ENCODE measurements around the gene FNIP2.
A peak's percentile ranks its signal among the peaks of the same experiment; 100 is the strongest.
"Not testable (repeated sequence)": the region's sequence is repeated elsewhere in the genome, so short reads cannot be mapped to it uniquely, and the experiment has no call there.

The FNIP2 gene

GRCh38 chr4:158929939-158930638 is 161.3 kb downstream of the FNIP2 start:
- no peak for DNase-seq

DNA sequence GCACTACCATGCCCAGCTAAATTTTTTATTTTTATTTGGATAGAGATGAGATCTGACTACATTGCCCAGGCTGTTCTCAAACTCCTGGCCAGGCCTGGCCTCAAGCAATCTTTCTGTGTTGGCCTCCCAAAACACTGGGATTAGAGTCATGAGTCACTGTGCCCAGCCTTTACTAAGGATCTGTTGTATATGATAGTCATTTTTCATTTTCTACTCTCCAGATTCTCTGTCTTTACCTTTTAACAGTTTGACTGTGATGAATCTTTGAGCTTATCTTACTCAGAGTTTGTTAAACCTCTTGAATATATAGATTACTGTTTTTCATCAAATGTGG is 161.8 kb downstream of the FNIP2 start:
- DNase-seq, result no peak

GRCh38 chr4:158933236-158933635 is 164.4 kb downstream of the FNIP2 start:
- DNase-seq, result no peak

- DNase-seq, result no peak
Measured at GRCh38 chr4:158934996-158935669, 166.3 kb downstream of the FNIP2 start.

GRCh38 chr4:158936238-158936637 is 167.4 kb downstream of the FNIP2 start:
- DNase-seq, result no peak

DNA sequence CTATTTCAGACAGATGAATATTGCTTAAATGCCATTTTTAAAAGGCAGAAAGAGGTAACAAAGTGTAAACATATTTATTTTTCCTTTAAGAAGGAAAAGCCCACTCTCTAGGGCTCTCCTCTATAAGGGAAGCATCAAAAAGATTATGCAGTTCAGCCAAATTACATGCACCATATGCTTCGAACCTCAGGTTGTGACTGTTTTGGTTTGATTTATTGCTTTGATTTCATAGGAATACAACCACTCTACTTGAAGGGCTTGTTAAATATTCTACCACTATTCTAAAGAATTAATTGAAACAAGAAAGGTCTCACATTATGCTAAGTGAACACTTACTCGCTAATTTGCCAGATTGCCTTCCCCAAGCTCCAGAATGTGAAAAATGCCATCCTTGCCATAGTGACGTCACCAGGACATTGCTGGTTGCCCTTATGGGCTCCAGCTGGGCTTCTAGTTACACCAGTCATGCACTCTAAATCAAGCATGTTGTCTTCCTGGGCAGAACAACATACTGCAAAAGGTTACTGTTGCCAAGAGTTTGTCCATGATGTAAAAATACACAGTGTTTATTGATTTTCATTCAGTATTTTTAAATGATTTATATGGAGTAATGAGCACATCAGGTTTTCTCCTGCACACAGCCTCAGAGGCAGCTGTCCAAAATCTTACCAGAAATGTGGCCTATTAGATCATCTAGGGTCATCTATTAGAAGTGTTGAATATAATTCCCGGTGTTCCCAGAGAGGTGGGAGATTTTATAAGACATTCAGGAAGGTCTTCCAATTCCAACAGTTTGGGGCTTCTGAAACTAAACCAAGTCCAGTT is 169.6 kb downstream of the FNIP2 start:
- peak; percentile 15 for DNase-seq

DNA sequence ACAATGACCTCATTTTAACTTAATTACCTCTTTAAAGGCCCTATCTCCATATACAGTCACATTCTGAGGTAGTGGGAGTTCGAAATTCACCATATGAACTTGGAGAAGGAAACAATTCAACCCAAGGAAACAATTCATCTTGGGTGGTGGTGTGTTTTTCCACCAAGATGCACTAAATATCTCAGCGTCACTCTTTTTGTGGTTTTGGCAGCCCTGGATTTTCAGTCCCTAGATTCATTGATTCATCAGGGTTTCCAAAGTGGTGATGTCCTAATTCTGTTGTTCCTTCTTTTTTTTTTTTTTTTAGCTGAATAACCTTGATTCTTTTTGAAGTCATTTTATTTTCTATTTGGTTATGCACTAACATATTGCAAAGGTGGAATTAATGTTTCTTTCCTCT is 171.4 kb downstream of the FNIP2 start:
- no peak for DNase-seq

DNA sequence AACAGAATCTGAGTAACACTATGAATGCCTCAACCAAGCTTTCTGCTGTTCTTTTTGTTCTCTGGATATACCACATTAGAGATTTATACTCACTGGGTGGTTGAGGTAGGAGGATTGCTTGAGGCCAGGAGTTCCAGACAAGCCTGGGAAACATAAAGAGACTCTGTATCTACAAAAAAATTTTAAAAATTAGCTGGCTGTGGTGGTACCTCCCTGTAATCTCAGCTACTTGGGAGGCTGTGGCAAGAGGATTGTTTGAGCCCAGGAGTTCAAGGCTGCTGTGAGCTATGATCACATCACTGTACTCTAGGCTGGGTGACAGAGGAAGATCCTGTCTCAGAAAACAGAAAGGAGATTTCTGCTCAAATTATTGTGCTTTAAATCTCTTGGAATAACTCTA is 172.5 kb downstream of the FNIP2 start:
- no peak for DNase-seq

DNA sequence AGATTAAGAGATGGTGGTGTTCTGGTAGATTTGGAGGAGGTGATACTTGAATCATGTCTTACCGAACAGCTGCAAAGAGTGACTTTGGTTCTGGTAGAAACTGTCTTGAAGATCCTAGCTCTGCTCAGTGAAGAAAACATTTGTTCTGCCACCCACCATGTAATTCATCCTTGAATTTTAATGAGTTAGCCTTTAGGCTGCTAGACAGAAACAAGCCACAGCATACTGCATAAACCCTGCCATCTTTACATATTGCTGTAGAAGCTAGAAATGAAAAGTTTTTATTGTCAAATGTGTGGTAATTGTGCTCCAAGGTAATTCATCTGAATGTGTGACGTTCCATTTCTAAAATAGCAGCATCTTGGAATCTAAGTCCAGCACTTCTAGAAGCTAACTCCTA is 173.1 kb downstream of the FNIP2 start:
- no peak for DNase-seq

DNA sequence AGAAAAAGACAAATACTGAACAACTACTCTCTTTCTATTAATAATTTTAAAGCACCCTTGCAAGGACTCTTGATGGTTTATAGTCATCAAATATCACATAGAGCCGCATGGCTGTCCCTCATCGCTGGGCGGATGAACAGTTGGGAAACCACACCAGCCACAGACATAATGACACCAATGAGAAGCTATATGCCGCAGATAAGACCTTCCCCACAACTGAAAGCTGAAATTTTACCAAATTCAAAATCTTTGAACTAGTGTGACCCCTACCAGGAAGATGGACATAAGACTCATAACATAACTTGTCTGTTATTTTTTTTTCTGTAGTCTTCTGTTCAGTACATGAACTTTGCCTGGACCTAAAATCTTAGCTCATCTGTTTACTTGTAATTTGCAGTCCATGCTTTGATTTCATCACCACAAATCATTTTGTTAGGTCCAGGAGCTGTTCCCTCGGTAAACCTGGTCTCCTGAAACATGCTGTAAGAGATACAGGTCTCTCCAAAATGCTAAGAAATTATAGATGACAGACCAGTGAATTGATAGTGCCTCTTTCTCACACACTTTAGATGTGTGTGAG is 176.8 kb downstream of the FNIP2 start:
- DNase-seq, result no peak

DNA sequence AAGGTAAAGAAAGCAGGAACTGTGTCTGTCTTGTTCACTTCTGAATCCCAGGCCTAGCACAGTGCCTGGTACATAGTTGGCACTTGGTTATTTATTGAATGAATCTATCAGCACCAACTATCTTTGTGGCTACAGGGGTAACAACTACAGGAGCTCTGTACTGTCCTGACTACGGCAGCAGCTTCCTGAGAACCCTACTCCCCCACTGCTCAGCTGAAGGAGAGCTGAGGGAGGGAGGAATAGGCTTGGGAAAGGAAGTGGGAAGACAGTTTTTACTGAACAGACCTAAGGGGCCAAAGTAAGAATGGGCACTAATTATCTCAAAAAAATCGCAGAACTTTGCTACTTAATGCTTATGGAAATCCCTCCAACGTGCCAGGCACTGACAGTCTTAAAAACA is 178.0 kb downstream of the FNIP2 start:
- no peak for DNase-seq

GRCh38 chr4:158948071-158948470 is 179.2 kb downstream of the FNIP2 start:
- DNase-seq, result no peak

- no peak for DNase-seq
Measured at GRCh38 chr4:158949099-158949498, 180.3 kb downstream of the FNIP2 start.

DNA sequence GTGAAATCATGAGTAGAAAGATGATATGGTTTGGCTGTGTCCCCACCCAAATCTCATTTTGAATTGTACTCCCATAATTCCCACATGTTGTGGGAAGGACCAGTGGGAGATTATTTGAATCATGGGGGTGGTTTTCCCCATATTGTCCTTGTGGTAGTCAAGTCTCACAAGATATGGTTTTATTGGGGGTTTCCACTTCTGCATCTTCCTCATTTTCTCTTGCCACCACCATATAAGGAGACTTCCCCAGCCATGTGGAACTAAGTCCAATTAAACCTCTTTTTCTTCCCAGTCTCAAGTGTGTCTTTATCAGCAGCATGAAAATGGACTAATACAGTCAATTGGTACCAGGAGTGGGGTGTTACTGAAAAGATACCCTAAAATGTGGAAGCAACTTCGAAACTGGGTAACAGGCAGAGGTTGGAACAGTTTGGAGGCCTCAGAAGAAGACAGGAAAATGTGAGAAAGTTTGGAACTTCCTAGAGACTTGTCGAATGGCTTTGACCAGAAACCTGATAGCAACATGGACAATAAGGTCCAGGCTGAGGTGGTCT is 183.5 kb downstream of the FNIP2 start:
- not testable (repeated sequence) for DNase-seq

DNA sequence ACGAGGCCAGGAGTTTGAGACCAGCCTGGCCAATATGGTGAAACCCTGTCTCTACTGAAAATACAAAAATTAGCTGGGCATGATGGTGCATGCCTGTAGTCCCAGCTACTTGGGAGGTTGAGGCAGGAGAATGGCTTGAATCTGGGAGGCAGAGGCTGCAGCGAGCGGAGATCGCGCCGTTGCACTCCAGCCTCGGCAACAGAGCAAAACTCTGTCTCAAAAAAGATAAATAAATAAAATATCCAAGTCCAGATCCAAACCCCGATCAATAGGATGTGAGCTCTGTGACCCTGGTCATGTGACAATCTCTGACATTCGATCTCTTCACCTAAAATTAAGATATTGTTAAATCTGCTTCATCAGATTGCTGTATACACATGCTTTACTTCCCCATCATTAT is 187.5 kb downstream of the FNIP2 start:
- not testable (repeated sequence) for DNase-seq

- not testable (repeated sequence) for DNase-seq
Measured at GRCh38 chr4:158956918-158957317, 188.1 kb downstream of the FNIP2 start.
